Measurements from ENCODE around the gene MAG. TPM values are rescaled to one million over a fixed set of nuclear protein-coding genes. Genes with fewer than 3 reads are reported as not detected.

MAG gene
- total and polyA plus RNA-seq, 2 of the 13 experiments (the other 11 are each of a cell fraction or from before 2014, with no cell fraction given), result 0.20 to 1.3 TPM

DNA sequence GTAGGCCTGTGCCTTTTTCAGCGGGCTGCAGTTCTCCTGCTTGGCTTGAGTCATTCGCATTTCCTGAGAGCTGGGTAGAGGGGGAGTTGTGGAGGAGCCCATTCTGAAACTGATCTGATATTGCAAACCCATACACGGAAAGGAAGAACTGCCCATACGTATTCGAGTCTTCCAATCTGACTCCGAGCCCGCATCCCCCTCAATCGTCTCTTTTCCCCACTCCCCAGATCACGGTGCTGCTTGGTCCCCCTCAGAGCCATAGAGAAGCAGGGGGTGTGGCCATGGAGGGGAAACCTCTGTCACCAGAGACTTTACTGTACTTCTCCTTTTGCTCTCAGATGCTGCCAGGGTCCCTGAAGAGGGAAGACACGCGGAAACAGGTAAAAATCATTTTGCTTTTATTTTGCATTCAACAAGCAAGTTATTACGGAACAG lies 36.9 kb downstream of the MAG start, which contains the start of gene CD22 (continued):
- TF ChIP-seq, protein P1, sequence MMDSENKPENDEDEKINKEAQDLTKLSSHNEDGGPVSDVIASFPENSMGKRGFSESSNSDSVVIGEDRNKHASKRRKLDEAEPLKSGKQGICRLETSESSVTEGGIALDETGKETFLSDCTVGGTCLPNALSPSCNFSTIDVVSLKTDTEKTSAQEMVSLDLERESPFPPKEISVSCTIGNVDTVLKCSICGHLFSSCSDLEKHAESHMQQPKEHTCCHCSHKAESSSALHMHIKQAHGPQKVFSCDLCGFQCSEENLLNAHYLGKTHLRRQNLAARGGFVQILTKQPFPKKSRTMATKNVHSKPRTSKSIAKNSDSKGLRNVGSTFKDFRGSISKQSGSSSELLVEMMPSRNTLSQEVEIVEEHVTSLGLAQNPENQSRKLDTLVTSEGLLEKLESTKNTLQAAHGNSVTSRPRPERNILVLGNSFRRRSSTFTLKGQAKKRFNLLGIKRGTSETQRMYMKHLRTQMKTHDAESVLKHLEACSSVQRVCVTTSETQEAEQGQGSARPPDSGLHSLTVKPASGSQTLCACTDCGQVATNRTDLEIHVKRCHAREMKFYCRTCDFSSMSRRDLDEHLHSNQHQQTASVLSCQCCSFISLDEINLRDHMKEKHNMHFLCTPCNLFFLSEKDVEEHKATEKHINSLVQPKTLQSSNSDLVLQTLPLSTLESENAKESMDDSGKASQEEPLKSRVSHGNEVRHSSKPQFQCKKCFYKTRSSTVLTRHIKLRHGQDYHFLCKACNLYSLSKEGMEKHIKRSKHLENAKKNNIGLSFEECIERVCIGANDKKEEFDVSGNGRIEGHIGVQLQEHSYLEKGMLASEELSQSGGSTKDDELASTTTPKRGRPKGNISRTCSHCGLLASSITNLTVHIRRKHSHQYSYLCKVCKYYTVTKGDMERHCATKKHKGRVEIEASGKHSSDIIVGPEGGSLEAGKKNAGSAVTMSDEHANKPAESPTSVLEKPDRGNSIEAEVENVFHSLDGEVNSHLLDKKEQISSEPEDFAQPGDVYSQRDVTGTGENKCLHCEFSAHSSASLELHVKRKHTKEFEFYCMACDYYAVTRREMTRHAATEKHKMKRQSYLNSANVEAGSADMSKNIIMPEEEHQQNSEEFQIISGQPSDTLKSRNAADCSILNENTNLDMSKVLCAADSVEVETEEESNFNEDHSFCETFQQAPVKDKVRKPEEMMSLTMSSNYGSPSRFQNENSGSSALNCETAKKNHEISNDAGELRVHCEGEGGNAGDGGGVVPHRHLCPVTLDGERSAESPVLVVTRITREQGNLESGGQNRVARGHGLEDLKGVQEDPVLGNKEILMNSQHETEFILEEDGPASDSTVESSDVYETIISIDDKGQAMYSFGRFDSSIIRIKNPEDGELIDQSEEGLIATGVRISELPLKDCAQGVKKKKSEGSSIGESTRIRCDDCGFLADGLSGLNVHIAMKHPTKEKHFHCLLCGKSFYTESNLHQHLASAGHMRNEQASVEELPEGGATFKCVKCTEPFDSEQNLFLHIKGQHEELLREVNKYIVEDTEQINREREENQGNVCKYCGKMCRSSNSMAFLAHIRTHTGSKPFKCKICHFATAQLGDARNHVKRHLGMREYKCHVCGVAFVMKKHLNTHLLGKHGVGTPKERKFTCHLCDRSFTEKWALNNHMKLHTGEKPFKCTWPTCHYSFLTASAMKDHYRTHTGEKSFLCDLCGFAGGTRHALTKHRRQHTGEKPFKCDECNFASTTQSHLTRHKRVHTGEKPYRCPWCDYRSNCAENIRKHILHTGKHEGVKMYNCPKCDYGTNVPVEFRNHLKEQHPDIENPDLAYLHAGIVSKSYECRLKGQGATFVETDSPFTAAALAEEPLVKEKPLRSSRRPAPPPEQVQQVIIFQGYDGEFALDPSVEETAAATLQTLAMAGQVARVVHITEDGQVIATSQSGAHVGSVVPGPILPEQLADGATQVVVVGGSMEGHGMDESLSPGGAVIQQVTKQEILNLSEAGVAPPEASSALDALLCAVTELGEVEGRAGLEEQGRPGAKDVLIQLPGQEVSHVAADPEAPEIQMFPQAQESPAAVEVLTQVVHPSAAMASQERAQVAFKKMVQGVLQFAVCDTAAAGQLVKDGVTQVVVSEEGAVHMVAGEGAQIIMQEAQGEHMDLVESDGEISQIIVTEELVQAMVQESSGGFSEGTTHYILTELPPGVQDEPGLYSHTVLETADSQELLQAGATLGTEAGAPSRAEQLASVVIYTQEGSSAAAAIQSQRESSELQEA (CRISPR knock-in tag; IDR thresholded peaks at IDR 0.05; ENCODE audit: not compliant biosample characterization), result no peak
- TF ChIP-seq, protein P2, sequence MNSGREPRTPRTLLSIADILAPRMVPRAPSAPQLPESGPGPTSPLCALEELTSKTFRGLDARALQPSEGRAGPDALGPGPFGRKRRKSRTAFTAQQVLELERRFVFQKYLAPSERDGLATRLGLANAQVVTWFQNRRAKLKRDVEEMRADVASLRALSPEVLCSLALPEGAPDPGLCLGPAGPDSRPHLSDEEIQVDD (CRISPR knock-in tag; IDR thresholded peaks at IDR 0.05; ENCODE audit: borderline replicate concordance), result no peak
- TF ChIP-seq KLF16 (CRISPR knock-in tag; IDR thresholded peaks at IDR 0.05) (no peak), KDM1A (CRISPR knock-in tag; IDR thresholded peaks at IDR 0.05) (no peak), MED1 (CRISPR knock-in tag; IDR thresholded peaks at IDR 0.05) (no peak), SRF (IDR thresholded peaks at IDR 0.05; ENCODE audit: low read depth, low read length) (no peak), MTF1 (CRISPR knock-in tag; IDR thresholded peaks at IDR 0.05) (no peak)
- TF ChIP-seq, protein P3, sequence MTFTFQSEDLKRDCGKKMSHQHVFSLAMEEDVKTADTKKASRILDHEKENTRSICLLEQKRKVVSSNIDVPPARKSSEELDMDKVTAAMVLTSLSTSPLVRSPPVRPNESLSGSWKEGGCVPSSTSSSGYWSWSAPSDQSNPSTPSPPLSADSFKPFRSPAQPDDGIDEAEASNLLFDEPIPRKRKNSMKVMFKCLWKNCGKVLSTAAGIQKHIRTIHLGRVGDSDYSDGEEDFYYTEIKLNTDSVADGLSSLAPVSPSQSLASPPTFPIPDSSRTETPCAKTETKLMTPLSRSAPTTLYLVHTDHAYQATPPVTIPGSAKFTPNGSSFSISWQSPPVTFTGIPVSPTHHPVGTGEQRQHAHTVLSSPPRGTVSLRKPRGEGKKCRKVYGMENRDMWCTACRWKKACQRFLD (CRISPR knock-in tag; IDR thresholded peaks at IDR 0.05; ENCODE audit: borderline replicate concordance), result no peak
